IMR-90 (cell line): ENCODE results near the gene COG4. TPM values are rescaled to one million over a fixed set of nuclear protein-coding genes. Genes with fewer than 3 reads are reported as not detected.

Source experiments
- ATAC-seq: fragments of 200-7000 bp; cut with Tn5 transposase; 2 replicates; pipeline ENCODE4 v1.9.1; 2020; ENCODE audit warnings: low read depth, mild to moderate bottlenecking, moderate library complexity
- BruUV-seq: library from RNA; stranded (reverse); fragments of 400-500 nt; replicated peaks from 2 replicates; lab custom pipeline; 2021; lab: Mats Ljungman, UMichigan
- CTCF ChIA-PET: fragments of 300-600 bp; formaldehyde crosslinking; extraction: SDS; loops from one replicate; lab custom pipeline; 2021; ENCODE audit warnings: antibody characterized with exemption; lab: Yijun Ruan, JAX
- POLR2A ChIA-PET: fragments of 300-600 bp; sonication (Branson Sonifier 250); formaldehyde crosslinking; loops from one replicate; lab custom pipeline; 2022; ENCODE audit warnings: antibody characterized with exemption; ENCODE audit not compliant: unreplicated experiment; lab: Charles Lee
- DNase-seq: peaks from one replicate; pipeline ENCODE4 v3.0.0; 2013
- H2AFZ ChIP-seq: replicated peaks from 2 replicates; pipeline ENCODE3; 2013; ENCODE audit warnings: low read length, mild to moderate bottlenecking; ENCODE audit not compliant: poor library complexity
- H2AK5ac ChIP-seq: 2 replicates; pipeline ENCODE4 v1.6.1; 2013; ENCODE audit warnings: low read depth, low read length, inconsistent platforms
- H2AK9ac ChIP-seq: replicated peaks from 2 replicates; pipeline ENCODE3; 2013; ENCODE audit warnings: mild to moderate bottlenecking, low read depth, low read length, moderate library complexity; ENCODE audit not compliant: poor library complexity
- H2BK120ac ChIP-seq: 2 replicates; pipeline ENCODE4 v1.6.1; 2013; ENCODE audit warnings: low read depth, low read length, inconsistent platforms
- H2BK15ac ChIP-seq: 3 replicates; pipeline ENCODE4 v1.6.1; 2013; ENCODE audit warnings: low read depth, low read length, inconsistent platforms
- H2BK20ac ChIP-seq: 2 replicates; pipeline ENCODE4 v1.6.1; 2013; ENCODE audit warnings: low read depth, mild to moderate bottlenecking, inconsistent platforms, low read length, moderate library complexity
- H2BK5ac ChIP-seq: 2 replicates; pipeline ENCODE4 v1.6.1; 2013; ENCODE audit warnings: mild to moderate bottlenecking, low read depth, low read length, inconsistent platforms; ENCODE audit not compliant: poor library complexity, severe bottlenecking
- H3K14ac ChIP-seq: replicated peaks from 2 replicates; pipeline ENCODE4 v1.6.1; 2013; ENCODE audit warnings: low read depth, low read length, inconsistent platforms
- H3K18ac ChIP-seq: 2 replicates; pipeline ENCODE4 v1.6.1; 2013; ENCODE audit warnings: low read depth, low read length, control low read depth
- H3K23ac ChIP-seq: 2 replicates; pipeline ENCODE4 v1.6.1; 2013; ENCODE audit warnings: low read depth, low read length, inconsistent platforms
- H3K27ac ChIP-seq: 2 replicates; pipeline ENCODE4 v1.5.1; 2013; ENCODE audit warnings: mild to moderate bottlenecking, control low read depth, low read length; ENCODE audit not compliant: insufficient read depth
- H3K27me3 ChIP-seq: 2 replicates; pipeline ENCODE4 v1.6.1; 2013; ENCODE audit warnings: low read length; ENCODE audit not compliant: control insufficient read depth, insufficient read depth
- H3K36me3 ChIP-seq: 2 replicates; pipeline ENCODE4 v1.6.1; 2013; ENCODE audit warnings: low read length, mixed read lengths; ENCODE audit not compliant: control insufficient read depth, insufficient read depth
- H3K4ac ChIP-seq: 2 replicates; pipeline ENCODE4 v1.6.1; 2013; ENCODE audit warnings: low read depth, low read length, inconsistent platforms
- H3K4me1 ChIP-seq: 2 replicates; pipeline ENCODE4 v1.6.1; 2013; ENCODE audit warnings: low read length, mixed read lengths; ENCODE audit not compliant: control insufficient read depth, insufficient read depth
- H3K4me2 ChIP-seq: 2 replicates; pipeline ENCODE4 v1.6.1; 2013; ENCODE audit warnings: low read depth, mild to moderate bottlenecking, control low read depth, low read length, moderate library complexity
- H3K4me3 ChIP-seq: 2 replicates; pipeline ENCODE4 v1.5.1; 2013; ENCODE audit warnings: low read depth, mild to moderate bottlenecking, control low read depth, low read length, moderate library complexity; ENCODE audit not compliant: insufficient read depth
- H3K56ac ChIP-seq: 2 replicates; pipeline ENCODE4 v1.6.1; 2013; ENCODE audit warnings: low read length, inconsistent platforms; ENCODE audit not compliant: insufficient read depth; ENCODE audit errors: extremely low read depth
- H3K79me1 ChIP-seq, 2 experiments: 2 replicates each; pipeline ENCODE4 v1.6.1; 2013; ENCODE audit warnings: low read length in 2 of 2, inconsistent platforms in 1 of 2, low read depth in 1 of 2
- H3K9ac ChIP-seq: 2 replicates; pipeline ENCODE4 v1.6.1; 2013; ENCODE audit warnings: low read depth, low read length, control low read depth
- H3K9me1 ChIP-seq: 2 replicates; pipeline ENCODE4 v1.6.1; 2013; ENCODE audit warnings: low read length, inconsistent platforms; ENCODE audit not compliant: insufficient read depth
- H3K9me3 ChIP-seq: 2 replicates; pipeline ENCODE4 v1.6.1; 2013; ENCODE audit warnings: low read length; ENCODE audit not compliant: control insufficient read depth, insufficient read depth
- H4K20me1 ChIP-seq: 2 replicates; pipeline ENCODE4 v1.6.1; 2013; ENCODE audit warnings: low read length, inconsistent platforms; ENCODE audit not compliant: insufficient read depth
- H4K5ac ChIP-seq: 2 replicates; pipeline ENCODE4 v1.6.1; 2013; ENCODE audit warnings: mild to moderate bottlenecking, low read depth, low read length, control low read depth
- H4K8ac ChIP-seq, 2 experiments: 2 replicates each; pipeline ENCODE4 v1.6.1; 2013; ENCODE audit warnings: low read depth in 2 of 2, low read length in 2 of 2, control low read depth in 1 of 2, inconsistent platforms in 1 of 2
- H4K91ac ChIP-seq: 2 replicates; pipeline ENCODE4 v1.6.1; 2013; ENCODE audit warnings: low read depth, low read length, inconsistent platforms; ENCODE audit not compliant: insufficient read depth
- BHLHE40 ChIP-seq: fragments of 150-350 bp; IDR thresholded peaks from 2 replicates; pipeline ENCODE4 v1.6.1; 2016; ENCODE audit warnings: mild to moderate bottlenecking, low read depth, low read length
- CHD1 ChIP-seq: IDR thresholded peaks from 2 replicates; pipeline ENCODE4 v1.6.1; 2012; ENCODE audit warnings: low read depth, low read length, improper control_type of control experiment
- WGBS, 2 experiments: methylation state at CpG; one replicate each; pipeline versions ENCODE4 v1.1.5 to v1.1.7; 2013; ENCODE audit warnings: missing lambda C conversion rate in 2 of 2; ENCODE audit not compliant: insufficient read length in 1 of 2; ENCODE audit errors: extremely low coverage in 2 of 2; 5-methylcytosine and 5-hydroxymethylcytosine counted together
- dilution Hi-C: fragments of 300-500 bp; cut with HindIII; formaldehyde crosslinking; loops from one replicate; pipeline ENCODE4 v1.14.3; 2018; ENCODE audit warnings: low sequenced_read_pairs; ENCODE audit not compliant: unreplicated experiment
- in situ Hi-C: fragments of 300-500 bp; cut with MboI; formaldehyde crosslinking; loops from 3 replicates; pipeline ENCODE4 v1.14.3; 2019; ENCODE audit warnings: low sequenced_read_pairs, inconsistent platforms, mixed read lengths
- intact Hi-C: fragments of 100-400 bp; cut with micrococcal nuclease; formaldehyde crosslinking; loops from 2 replicates; pipeline ENCODE4 v1.10.0; 2022
- polyA plus RNA-seq, 3 experiments: library from polyadenylated mRNA; depleted of rRNA; stranded (reverse); fragments of >200 nt; gene quantifications; 2 replicates each; pipeline ENCODE4 v1.2.3, GENCODE V29; 2012; ENCODE audit warnings: low replicate concordance in 1 of 3
- total RNA-seq: library from RNA; depleted of rRNA; stranded (reverse); fragments of >200 nt; gene quantifications from 2 replicates; pipeline ENCODE4 v1.2.3, GENCODE V29; 2012

Gene COG4
- total and polyA plus RNA-seq, 2 of the 4 experiments (the other 2 are of a cell fraction), result 47.5 to 96.1 TPM

GRCh38 chr16:70448075-70448474 is 75.3 kb downstream of the COG4 start:
- Histone ChIP-seq H2BK15ac (no peak overlapping the region), H3K23ac (no peak overlapping the region), H3K9me1 (no peaks in the 10 kb centered on the region), H3K4me3 (no peak overlapping the region), H2AFZ (no peak overlapping the region), H3K36me3 (no peaks in the 10 kb centered on the region), H4K91ac (no peak overlapping the region), H3K18ac (no peak overlapping the region), H3K4me1 (no peaks in the 10 kb centered on the region), H2AK5ac (no peak overlapping the region), H2AK9ac (no peak overlapping the region), H2BK20ac (no peak overlapping the region), H3K9ac (no peak overlapping the region), H3K4ac (no peak overlapping the region), H3K27ac (no peak overlapping the region), H3K9me3 (no peaks in the 10 kb centered on the region), H3K27me3 (no peaks in the 10 kb centered on the region), H4K5ac (no peak overlapping the region), H3K4me2 (no peak overlapping the region), H3K79me1 (no peaks in the 10 kb centered on the region), H3K14ac (no peak overlapping the region), H2BK5ac (no peak overlapping the region), H4K20me1 (no peaks in the 10 kb centered on the region), H4K8ac (no peak overlapping the region), H3K56ac (no peak overlapping the region), H2BK120ac (no peak overlapping the region)
- DNase-seq (no peak), ATAC-seq (no peak)
- 82% methylated on average over 2 of the region's 6 CpGs; no CpG with 5 or more reads in 1 of the 2 experiments for WGBS, 2 experiments
- TF ChIP-seq CHD1 (no peak), BHLHE40 (no peak)
- CTCF ChIA-PET, result no interaction called here
- in situ Hi-C loops (no loop called here), intact Hi-C loops (no loop called here), dilution Hi-C loops (no loop called here)
- POLR2A ChIA-PET, result no interaction called here
- no TSS peak for BruUV-seq
